Smooth muscle cell (in vitro differentiated cells): ENCODE data around the gene METTL8. TPM values are rescaled to one million over a fixed set of nuclear protein-coding genes. Genes with fewer than 3 reads are reported as not detected.
"Not testable (repeated sequence)": the region's sequence is repeated elsewhere in the genome, so short reads cannot be mapped to it uniquely, and the experiment has no call there.

ENCODE experiments used
- DNase-seq: peaks from one replicate; lab custom pipeline; 2025; ENCODE audit not compliant: unreplicated experiment; lab: John Stamatoyannopoulos, UW
- H2AFZ ChIP-seq: fragments of 200-600 bp; sonication (generic); 2 replicates; pipeline ENCODE4 v1.6.0; 2016; ENCODE audit warnings: antibody characterized with exemption, low read depth, mild to moderate bottlenecking
- H3F3A ChIP-seq: fragments of 200-600 bp; sonication (generic); 2 replicates; pipeline ENCODE4 v1.6.0; 2017; ENCODE audit warnings: antibody characterized with exemption, low read depth
- H3K27ac ChIP-seq: fragments of 200-600 bp; sonication (generic); 2 replicates; pipeline ENCODE4 v1.5.1; 2016; ENCODE audit warnings: low read depth, mild to moderate bottlenecking
- H3K27me3 ChIP-seq: fragments of 200-600 bp; sonication (generic); 2 replicates; pipeline ENCODE4 v1.6.1; 2016; ENCODE audit warnings: low read depth, mild to moderate bottlenecking
- H3K36me3 ChIP-seq: fragments of 200-600 bp; sonication (generic); 2 replicates; pipeline ENCODE4 v1.5.1; 2016; ENCODE audit warnings: low read depth
- H3K4me1 ChIP-seq: fragments of 200-600 bp; sonication (generic); 2 replicates; pipeline ENCODE4 v1.5.1; 2016; ENCODE audit warnings: low read depth
- H3K4me2 ChIP-seq: fragments of 200-600 bp; sonication (generic); 2 replicates; pipeline ENCODE4 v1.6.0; 2016; ENCODE audit warnings: mild to moderate bottlenecking
- H3K4me3 ChIP-seq: fragments of 200-600 bp; sonication (generic); 2 replicates; pipeline ENCODE4 v1.5.1; 2016; ENCODE audit warnings: mild to moderate bottlenecking
- H3K79me2 ChIP-seq: fragments of 200-600 bp; sonication (generic); 2 replicates; pipeline ENCODE4 v1.6.0; 2016; ENCODE audit warnings: low read depth, mild to moderate bottlenecking
- H3K9ac ChIP-seq: fragments of 200-600 bp; sonication (generic); 2 replicates; pipeline ENCODE4 v1.6.0; 2016; ENCODE audit warnings: low read depth
- H3K9me3 ChIP-seq: fragments of 200-600 bp; sonication (generic); replicated peaks from 2 replicates; pipeline ENCODE4 v1.5.1; 2016; ENCODE audit warnings: low read depth
- H4K20me1 ChIP-seq: fragments of 200-600 bp; sonication (generic); 2 replicates; pipeline ENCODE4 v1.6.0; 2016; ENCODE audit warnings: low read depth
- CTCF ChIP-seq: fragments of 200-600 bp; sonication (generic); IDR thresholded peaks from 2 replicates; pipeline ENCODE4 v1.5.1; 2017; ENCODE audit warnings: borderline replicate concordance, mild to moderate bottlenecking, antibody characterized with exemption; ENCODE audit not compliant: insufficient read depth, poor library complexity, severe bottlenecking
- WGBS: methylation state at CpG from one replicate; pipeline ENCODE4 v1.1.7; 2016; ENCODE audit warnings: low lambda C conversion rate; 5-methylcytosine and 5-hydroxymethylcytosine counted together
- polyA plus RNA-seq: library from polyadenylated mRNA; unstranded; fragments of >200 nt; fragmentation: Nextera tagmentation; extraction: Ambion mirVana; gene quantifications from 2 replicates; pipeline ENCODE4 v1.2.1, GENCODE V29; 2016
- total RNA-seq: library from RNA; depleted of rRNA; stranded (reverse); fragments of >200 nt; gene quantifications from 2 replicates; pipeline ENCODE4 v1.2.3, GENCODE V29; 2014

METTL8 gene
- total and polyA plus RNA-seq, 2 experiments from 2014 or later = 14.5 to 26.8 TPM

GRCh38 chr2:171365778-171366177 lies 68.0 kb downstream of the METTL8 start:
- H2AFZ ChIP-seq = no peak overlapping the region
- H4K20me1 ChIP-seq = no peaks in the 10 kb centered on the region
- H3K27me3 ChIP-seq = no peaks in the 10 kb centered on the region
- DNase-seq = no peak
- H3K9ac ChIP-seq = no peak overlapping the region
- no peaks in the 10 kb centered on the region for H3K79me2 ChIP-seq
- H3K4me2 ChIP-seq = no peak overlapping the region
- 100% methylated on average over 1 of the region's 1 CpG for WGBS
- no peak for TF ChIP-seq CTCF
- no peaks in the 10 kb centered on the region for H3F3A ChIP-seq
- H3K4me1 ChIP-seq = no peaks in the 10 kb centered on the region
- H3K27ac ChIP-seq = no peak overlapping the region
- H3K9me3 ChIP-seq = no peaks in the 10 kb centered on the region
- no peak overlapping the region for H3K4me3 ChIP-seq
- H3K36me3 ChIP-seq = no peaks in the 10 kb centered on the region

- no peaks in the 10 kb centered on the region for H3K79me2 ChIP-seq
- no peak overlapping the region for H3K4me2 ChIP-seq
- no peaks in the 10 kb centered on the region for H3K36me3 ChIP-seq
- no peaks in the 10 kb centered on the region for H4K20me1 ChIP-seq
- H3F3A ChIP-seq = no peaks in the 10 kb centered on the region
- no peak for TF ChIP-seq CTCF
- no peak overlapping the region for H3K27ac ChIP-seq
- H3K27me3 ChIP-seq = no peaks in the 10 kb centered on the region
- H3K9me3 ChIP-seq = no peaks in the 10 kb centered on the region
- no peak overlapping the region for H3K4me3 ChIP-seq
- H3K4me1 ChIP-seq = no peaks in the 10 kb centered on the region
- 63% methylated on average over 7 of the region's 7 CpGs for WGBS
- H2AFZ ChIP-seq = no peak overlapping the region
- no peak overlapping the region for H3K9ac ChIP-seq
- DNase-seq = no peak
These were observed 68.6 kb downstream of the METTL8 start for GRCh38 chr2:171365232-171365631.

- H3K9ac ChIP-seq = no peak overlapping the region
- no peak for DNase-seq
- H3K27ac ChIP-seq = no peak overlapping the region
- no peaks in the 10 kb centered on the region for H3K79me2 ChIP-seq
- H3K27me3 ChIP-seq = no peaks in the 10 kb centered on the region
- H2AFZ ChIP-seq = no peak overlapping the region
- TF ChIP-seq CTCF = no peak
- no peak overlapping the region for H3K4me3 ChIP-seq
- no peak overlapping the region for H3K4me2 ChIP-seq
- H4K20me1 ChIP-seq = no peaks in the 10 kb centered on the region
- H3K36me3 ChIP-seq = peaks cover 3% of the 10 kb centered on the region
- no peaks in the 10 kb centered on the region for H3F3A ChIP-seq
- H3K4me1 ChIP-seq = no peaks in the 10 kb centered on the region
- 96% methylated on average over 2 of the region's 2 CpGs for WGBS
- H3K9me3 ChIP-seq = no peaks in the 10 kb centered on the region
These were observed 71.4 kb downstream of the METTL8 start for GRCh38 chr2:171362396-171362795.

GRCh38 chr2:171360905-171361304 lies 72.9 kb downstream of the METTL8 start:
- no peak overlapping the region for H3K27ac ChIP-seq
- no peak for TF ChIP-seq CTCF
- H3F3A ChIP-seq = no peaks in the 10 kb centered on the region
- H4K20me1 ChIP-seq = no peaks in the 10 kb centered on the region
- no peaks in the 10 kb centered on the region for H3K4me1 ChIP-seq
- H3K27me3 ChIP-seq = no peaks in the 10 kb centered on the region
- no peaks in the 10 kb centered on the region for H3K79me2 ChIP-seq
- H2AFZ ChIP-seq = no peak overlapping the region
- peaks cover 3% of the 10 kb centered on the region for H3K36me3 ChIP-seq
- H3K9me3 ChIP-seq = no peaks in the 10 kb centered on the region
- no peak overlapping the region for H3K9ac ChIP-seq
- 98% methylated on average over 2 of the region's 2 CpGs for WGBS
- no peak for DNase-seq
- H3K4me3 ChIP-seq = no peak overlapping the region
- H3K4me2 ChIP-seq = no peak overlapping the region

- not testable (repeated sequence) for H3K4me3 ChIP-seq, H3K4me2 ChIP-seq, H3K27ac ChIP-seq, H3K9ac ChIP-seq, H3K36me3 ChIP-seq, H3K9me3 ChIP-seq, H3K4me1 ChIP-seq, H4K20me1 ChIP-seq, H3K79me2 ChIP-seq, H3K27me3 ChIP-seq, H2AFZ ChIP-seq, DNase-seq, H3F3A ChIP-seq
- WGBS = 98% methylated on average over 3 of the region's 3 CpGs
These were observed 80.0 kb downstream of the METTL8 start for GRCh38 chr2:171353746-171354145.
